Measurements from ENCODE around the gene TP53RK. TPM values are rescaled to one million over a fixed set of nuclear protein-coding genes. Genes with fewer than 3 reads are reported as not detected.

Gene TP53RK
- total and polyA plus RNA-seq, 2 of the 13 experiments (the other 11 are each of a cell fraction or from before 2014, with no cell fraction given) = 12.9 to 25.5 TPM

GRCh38 chr20:46674253-46675083, 14.8 kb downstream of the TP53RK start (continued):
- no peak for TF ChIP-seq BCLAF1 (IDR thresholded peaks at IDR 0.05)
- peak; percentile 92 for TF ChIP-seq TFE3 (CRISPR knock-in tag; IDR thresholded peaks at IDR 0.05)
- TF ChIP-seq ZNF766 (CRISPR knock-in tag; IDR thresholded peaks at IDR 0.05; ENCODE audit: borderline replicate concordance) = no peak
- TF ChIP-seq GRHL1 (CRISPR knock-in tag; conservative IDR thresholded peaks at IDR 0.05) = no peak
- peak; percentile 72; the same call in 1 of the 2 replicates for TF ChIP-seq SP4 (CRISPR knock-in tag; IDR thresholded peaks at IDR 0.05)
- TF ChIP-seq YEATS4 (CRISPR knock-in tag; IDR thresholded peaks at IDR 0.05; ENCODE audit: borderline replicate concordance) = no peak; the same call in 1 of the 2 replicates
- TF ChIP-seq CEBPZ (IDR thresholded peaks at IDR 0.05; ENCODE audit: low read length) = no peak
- no peak for TF ChIP-seq TEF (CRISPR knock-in tag; IDR thresholded peaks at IDR 0.05)
- TF ChIP-seq NR0B2 (CRISPR knock-in tag; IDR thresholded peaks at IDR 0.05) = peak; percentile 40; the same call in 1 of the 2 replicates
- TF ChIP-seq ZNF546 (CRISPR knock-in tag; conservative IDR thresholded peaks at IDR 0.05) = no peak
- no peak for TF ChIP-seq MTF2 (CRISPR knock-in tag; IDR thresholded peaks at IDR 0.05; ENCODE audit: borderline replicate concordance)
- TF ChIP-seq ZNF749 (CRISPR knock-in tag; IDR thresholded peaks at IDR 0.05; ENCODE audit: borderline replicate concordance) = no peak; the same call in 1 of the 2 replicates
- TF ChIP-seq MED8 (CRISPR knock-in tag; IDR thresholded peaks at IDR 0.05; ENCODE audit: insufficient replicate concordance) = peak; percentile 97
- peak; percentile 72 for TF ChIP-seq SKI (IDR thresholded peaks at IDR 0.05; ENCODE audit: partially characterized antibody)
- no peak; the same call in 1 of the 2 replicates for TF ChIP-seq TOPORS (CRISPR knock-in tag; IDR thresholded peaks at IDR 0.05)

Measured in HepG2 (cell line).